ENCODE measurements around the gene TREML1.
"Not testable (repeated sequence)": the region's sequence is repeated elsewhere in the genome, so short reads cannot be mapped to it uniquely, and the experiment has no call there.

GRCh38 chr6:41115027-41115426 lies 39.1 kb downstream of the TREML1 start:
- not testable (repeated sequence) for TF ChIP-seq CTCF (tag by site-specific recombination; IDR thresholded peaks at IDR 0.05); ELK4 (IDR thresholded peaks at IDR 0.05; ENCODE audit: borderline replicate concordance, low read depth, low read length); ZNF596 (tag by site-specific recombination; IDR thresholded peaks at IDR 0.05); ZNF26 (tag by site-specific recombination; IDR thresholded peaks at IDR 0.05); SP2 (tag by site-specific recombination; IDR thresholded peaks at IDR 0.05); ZNF639 (tag by site-specific recombination; IDR thresholded peaks at IDR 0.05); ZNF623 (tag by site-specific recombination; IDR thresholded peaks at IDR 0.05); ZNF133 (tag by site-specific recombination; IDR thresholded peaks at IDR 0.05); ZBTB1 (tag by site-specific recombination; IDR thresholded peaks at IDR 0.05)
